Bone marrow (tissue), 2 donors: ENCODE measurements around the gene VGF.
"Not testable (repeated sequence)": the region's sequence is repeated elsewhere in the genome, so short reads cannot be mapped to it uniquely, and the experiment has no call there.

ENCODE experiments used
- DNase-seq, 2 donors: peaks; one replicate each; lab custom pipeline; 2025; lab: John Stamatoyannopoulos, UW

The VGF gene

DNA sequence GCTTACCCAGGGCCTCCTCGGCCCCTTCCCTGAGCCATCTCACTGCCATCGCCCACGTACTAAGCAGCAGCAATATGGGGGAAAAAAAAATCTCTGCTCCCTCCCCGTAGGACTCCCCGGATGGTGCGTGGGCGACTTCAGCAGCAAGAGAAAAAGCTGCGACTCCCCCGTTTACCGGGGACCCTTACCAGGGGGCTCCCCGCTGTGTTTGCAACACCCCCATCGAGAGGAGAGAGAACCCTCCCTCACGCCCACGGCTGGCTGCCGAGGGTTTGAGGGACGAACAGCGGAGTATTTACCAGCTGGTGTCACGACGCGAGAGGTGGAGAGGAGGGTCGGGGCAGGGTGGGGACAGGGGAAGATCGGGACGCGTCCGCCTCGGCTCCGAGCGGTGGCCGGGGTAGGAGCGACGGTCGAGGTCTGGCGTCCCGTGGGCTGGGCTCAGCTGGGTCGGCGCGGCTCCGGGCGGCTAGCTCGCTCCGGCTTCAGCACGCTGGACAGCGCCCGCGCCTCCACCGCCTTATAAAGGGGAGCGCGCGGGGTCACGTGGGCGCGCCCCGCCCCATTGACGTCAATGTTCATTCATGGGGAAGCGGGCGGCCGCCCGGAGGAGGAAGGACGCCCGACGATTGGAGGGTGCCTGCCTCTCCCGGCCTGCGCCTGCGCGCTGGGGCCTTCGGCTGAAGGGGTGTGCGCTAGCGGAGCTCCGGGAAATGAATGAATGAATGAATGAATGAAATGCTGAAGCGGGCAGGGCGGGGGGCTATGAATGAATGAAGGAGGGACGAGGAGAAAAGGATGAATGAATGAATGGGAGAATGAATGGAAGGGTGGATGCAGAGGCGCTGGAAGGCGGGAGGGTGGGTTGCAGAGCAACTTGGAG, at the start of gene VGF:
Gene VGF, minus strand, starts transcription at position 495 of the 883 bp plus-strand sequence. CDS start 726 bp downstream, outside the sequence.
- DNase-seq, result peak; percentile 60 to 76

GRCh38 chr7:101212014-101212413, 46.6 kb upstream of the VGF start:
- no peak for DNase-seq

- DNase-seq, result no peak
Observed at GRCh38 chr7:101211501-101211900, 46.1 kb upstream of the VGF start.

DNA sequence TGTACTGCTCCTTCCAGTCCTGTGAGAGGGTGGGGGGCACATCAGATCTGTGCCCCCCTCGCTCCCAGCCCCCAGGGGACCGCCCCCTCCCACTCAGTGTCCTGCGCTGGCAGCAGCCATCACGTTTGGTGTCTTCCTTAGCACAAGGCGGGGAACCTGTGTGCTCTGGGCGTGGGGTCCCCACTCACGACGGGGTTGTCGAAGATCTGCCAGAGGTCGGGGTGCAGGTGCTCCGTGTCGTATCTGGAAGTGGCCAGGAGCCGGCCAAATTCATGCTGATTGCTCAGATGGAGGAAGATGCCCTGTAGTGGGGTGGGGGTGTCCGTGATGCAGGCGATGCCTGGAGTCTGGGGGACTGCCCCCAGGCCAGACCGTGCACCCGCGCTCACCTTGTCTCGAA, 44.8 kb upstream of the VGF start:
- DNase-seq, result no peak

DNA sequence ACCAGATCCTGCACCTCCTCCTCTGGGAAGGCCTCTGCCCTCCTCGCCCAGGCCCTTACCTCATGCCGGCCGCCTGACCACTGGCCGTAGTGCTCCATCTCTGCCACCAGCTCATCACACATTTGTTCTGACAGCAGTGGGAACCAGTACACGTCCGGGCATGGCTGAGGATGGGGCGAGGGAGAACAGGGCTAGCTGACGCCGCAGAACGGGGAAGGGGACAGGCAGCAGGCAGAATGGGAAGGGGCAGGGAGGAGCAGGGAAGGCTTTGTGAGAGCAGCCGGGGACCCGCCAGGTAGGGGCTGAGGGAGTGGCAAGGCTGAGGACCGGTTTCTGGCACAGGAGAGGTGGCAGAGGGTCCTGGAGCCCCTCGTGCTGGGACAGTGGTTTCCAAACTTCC, 43.4 kb upstream of the VGF start:
- DNase-seq, result no peak

GRCh38 chr7:101207459-101207858, 42.1 kb upstream of the VGF start:
- DNase-seq, result no peak

DNA sequence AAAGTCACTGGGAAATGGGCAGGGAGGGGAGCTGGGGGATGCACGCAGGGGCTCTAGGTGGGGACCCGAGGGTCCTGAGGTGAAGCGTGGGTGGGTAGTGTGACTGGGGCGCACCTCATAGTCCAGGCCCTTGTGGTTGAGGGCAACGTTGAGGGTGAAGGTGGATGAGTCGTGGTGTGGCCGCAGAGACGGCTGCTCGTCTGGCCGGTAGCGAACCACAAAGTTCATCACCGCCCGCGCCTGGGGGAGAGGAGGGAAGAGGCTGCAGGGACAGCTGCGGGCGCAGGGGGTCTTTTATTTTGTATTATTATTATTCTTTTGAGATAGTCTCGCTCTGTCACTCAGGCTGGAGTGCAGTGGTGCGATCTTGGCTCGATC, 41.3 kb upstream of the VGF start:
- no peak for DNase-seq

- no peak for DNase-seq
Observed at GRCh38 chr7:101205901-101206664, 40.7 kb upstream of the VGF start.

GRCh38 chr7:101203740-101204738, 38.7 kb upstream of the VGF start:
- not testable (repeated sequence) for DNase-seq

GRCh38 chr7:101202603-101202918, 37.2 kb upstream of the VGF start:
- no peak for DNase-seq

DNA sequence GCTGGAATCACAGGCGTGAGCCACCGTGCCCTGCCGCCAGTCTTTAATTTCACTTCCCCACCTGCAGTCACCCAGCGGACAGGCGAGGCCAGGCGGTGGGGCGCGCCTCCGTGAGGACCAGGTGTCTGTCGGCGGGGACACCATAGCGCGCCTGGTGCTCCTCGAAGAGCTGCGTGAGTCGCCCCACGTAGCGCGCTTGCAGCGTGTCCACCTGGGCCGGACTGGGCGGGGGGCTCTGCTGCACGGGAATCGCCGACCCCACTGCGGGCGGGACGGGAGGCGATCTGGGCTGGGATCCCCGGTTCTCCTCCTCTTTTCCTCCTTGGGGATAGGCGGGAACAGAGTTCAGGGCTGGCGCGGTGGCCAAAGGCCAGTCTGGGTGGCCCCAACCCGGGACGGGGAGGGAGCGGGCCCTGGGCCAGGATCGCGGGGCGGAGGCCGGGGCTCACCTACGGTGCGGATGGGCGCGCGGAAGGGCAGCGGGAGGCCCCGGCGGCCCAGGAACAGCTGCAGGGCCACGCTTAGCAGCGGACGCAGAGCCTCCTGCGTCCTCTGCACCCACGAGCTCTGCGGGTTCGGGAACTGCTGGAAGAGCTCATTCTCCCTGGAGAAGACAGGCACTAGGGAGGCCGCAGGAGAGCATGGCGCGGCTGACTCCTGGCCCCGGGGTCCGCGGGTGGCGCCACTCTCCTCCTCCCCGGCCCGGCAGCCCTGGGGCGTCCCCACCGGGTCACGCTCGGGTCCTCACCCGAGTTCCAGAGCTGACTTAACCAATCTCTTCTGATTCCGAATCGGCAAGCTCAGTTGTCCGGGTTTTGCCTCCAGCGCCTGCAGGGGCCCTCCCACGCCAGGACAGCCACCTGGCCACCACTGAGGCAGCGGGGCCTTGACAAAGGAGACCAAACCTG, 36.6 kb upstream of the VGF start:
- no peak for DNase-seq

- no peak for DNase-seq
Observed at GRCh38 chr7:101200862-101201599, 35.7 kb upstream of the VGF start, which contains the start of gene MOGAT3. MOGAT3 (minus strand) TSS chr7:101201036; CDS start chr7:101200854, 182 bp downstream.

GRCh38 chr7:101200504-101200861, 35.1 kb upstream of the VGF start:
- DNase-seq, result no peak

DNA sequence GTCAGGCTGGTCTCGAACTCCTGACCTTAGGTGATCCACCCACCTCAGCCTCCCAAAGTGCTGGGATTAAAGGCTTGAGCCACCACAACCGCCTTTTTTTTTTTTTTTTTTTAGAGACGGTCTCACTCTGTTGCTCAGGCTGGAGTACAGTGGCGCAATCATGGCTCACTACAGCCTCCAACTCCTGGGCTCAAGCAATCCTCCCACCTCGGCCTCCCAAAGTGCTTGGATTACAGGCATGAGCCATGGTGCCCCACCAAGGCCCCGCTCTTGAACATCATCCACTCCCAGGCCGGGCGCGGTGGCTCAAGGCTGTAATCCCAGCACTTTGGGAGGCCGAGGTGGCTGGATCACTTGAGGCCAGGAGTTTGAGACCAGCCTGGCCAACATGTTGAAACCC, 34.2 kb upstream of the VGF start:
- DNase-seq, result not testable (repeated sequence)

GRCh38 chr7:101198476-101198875, 33.1 kb upstream of the VGF start:
- no peak for DNase-seq

DNA sequence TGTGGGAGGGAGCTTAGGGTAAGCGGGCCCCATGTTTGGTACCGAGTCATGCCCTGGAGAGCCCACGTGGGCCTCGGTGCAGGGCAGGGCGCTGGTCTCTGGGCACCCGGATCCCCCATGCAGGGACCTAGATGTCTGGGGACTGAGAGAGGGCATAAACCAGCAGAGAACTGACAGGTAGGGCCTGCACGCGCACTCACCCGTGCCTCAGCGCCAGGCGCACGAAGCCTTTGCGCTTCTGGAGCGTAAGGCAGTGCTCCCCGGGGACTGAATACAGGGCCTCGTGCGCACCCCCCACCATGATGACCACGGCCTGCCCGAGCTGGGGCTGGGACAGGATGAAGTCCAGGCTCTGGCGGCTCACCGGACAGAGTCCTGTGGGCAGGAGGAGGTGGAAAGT, 32.6 kb upstream of the VGF start:
- no peak for DNase-seq

GRCh38 chr7:101195884-101196283, 30.5 kb upstream of the VGF start:
- no peak for DNase-seq

- DNase-seq, result no peak
Observed at GRCh38 chr7:101189109-101189508, 23.7 kb upstream of the VGF start.

DNA sequence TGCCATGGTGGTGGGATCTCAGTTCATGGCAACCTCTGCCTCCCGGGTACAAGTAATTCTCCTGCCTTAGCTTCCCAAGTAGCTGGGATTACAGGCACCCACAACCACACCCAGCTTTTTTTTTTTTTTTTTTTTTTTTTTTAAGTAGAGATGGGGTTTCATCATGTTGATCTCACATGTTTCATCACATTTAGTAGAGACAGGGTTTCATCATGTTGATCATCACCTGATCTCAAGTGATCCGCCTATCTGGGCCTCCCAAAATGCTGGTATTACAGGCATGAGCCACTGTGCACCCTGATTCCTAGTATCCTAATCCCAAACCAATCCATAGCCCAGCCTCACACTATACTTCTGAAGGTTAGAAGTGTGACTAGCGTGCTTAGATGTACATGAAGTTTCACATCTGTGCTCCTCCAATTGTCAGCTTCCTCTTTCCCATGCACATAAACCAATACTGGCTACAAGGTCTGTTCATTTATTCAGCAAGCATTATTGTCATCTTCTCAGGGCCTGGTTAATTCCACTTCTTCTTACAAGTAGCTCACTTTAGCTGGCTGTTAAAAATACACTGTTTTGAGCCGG, 21.6 kb upstream of the VGF start:
- no peak for DNase-seq

GRCh38 chr7:101186194-101186593, 20.8 kb upstream of the VGF start:
- no peak for DNase-seq
